Measurements from ENCODE around the gene NUAK2.

Gene NUAK2

GRCh38 chr1:205343431-205344065 is 22.0 kb upstream of the NUAK2 start:
- TF ChIP-seq, protein P1, sequence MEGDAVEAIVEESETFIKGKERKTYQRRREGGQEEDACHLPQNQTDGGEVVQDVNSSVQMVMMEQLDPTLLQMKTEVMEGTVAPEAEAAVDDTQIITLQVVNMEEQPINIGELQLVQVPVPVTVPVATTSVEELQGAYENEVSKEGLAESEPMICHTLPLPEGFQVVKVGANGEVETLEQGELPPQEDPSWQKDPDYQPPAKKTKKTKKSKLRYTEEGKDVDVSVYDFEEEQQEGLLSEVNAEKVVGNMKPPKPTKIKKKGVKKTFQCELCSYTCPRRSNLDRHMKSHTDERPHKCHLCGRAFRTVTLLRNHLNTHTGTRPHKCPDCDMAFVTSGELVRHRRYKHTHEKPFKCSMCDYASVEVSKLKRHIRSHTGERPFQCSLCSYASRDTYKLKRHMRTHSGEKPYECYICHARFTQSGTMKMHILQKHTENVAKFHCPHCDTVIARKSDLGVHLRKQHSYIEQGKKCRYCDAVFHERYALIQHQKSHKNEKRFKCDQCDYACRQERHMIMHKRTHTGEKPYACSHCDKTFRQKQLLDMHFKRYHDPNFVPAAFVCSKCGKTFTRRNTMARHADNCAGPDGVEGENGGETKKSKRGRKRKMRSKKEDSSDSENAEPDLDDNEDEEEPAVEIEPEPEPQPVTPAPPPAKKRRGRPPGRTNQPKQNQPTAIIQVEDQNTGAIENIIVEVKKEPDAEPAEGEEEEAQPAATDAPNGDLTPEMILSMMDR (IDR thresholded peaks at IDR 0.05): no peak
- no peaks in the 10 kb centered on the region for H3K9me3 ChIP-seq (ENCODE audit: control insufficient read depth, low read length)
- no peak overlapping the region for H3K4me3 ChIP-seq (ENCODE audit: low read depth, low read length)
- no peak overlapping the region for H3K9ac ChIP-seq
- no peaks in the 10 kb centered on the region for H3K36me3 ChIP-seq (ENCODE audit: control insufficient read depth, insufficient read depth, low read length)
- no peaks in the 10 kb centered on the region for H3K79me2 ChIP-seq
- peak overlapping the region; percentile 74 for H2AFZ ChIP-seq
- H3K4me2 ChIP-seq (ENCODE audit: low read length): peak overlapping the region; percentile 76
- H3K27ac ChIP-seq: no peak overlapping the region
- H3K27me3 ChIP-seq (ENCODE audit: control insufficient read depth, insufficient read depth, low read length): no peaks in the 10 kb centered on the region
- H3K4me1 ChIP-seq: peaks cover 2% of the 10 kb centered on the region

DNA sequence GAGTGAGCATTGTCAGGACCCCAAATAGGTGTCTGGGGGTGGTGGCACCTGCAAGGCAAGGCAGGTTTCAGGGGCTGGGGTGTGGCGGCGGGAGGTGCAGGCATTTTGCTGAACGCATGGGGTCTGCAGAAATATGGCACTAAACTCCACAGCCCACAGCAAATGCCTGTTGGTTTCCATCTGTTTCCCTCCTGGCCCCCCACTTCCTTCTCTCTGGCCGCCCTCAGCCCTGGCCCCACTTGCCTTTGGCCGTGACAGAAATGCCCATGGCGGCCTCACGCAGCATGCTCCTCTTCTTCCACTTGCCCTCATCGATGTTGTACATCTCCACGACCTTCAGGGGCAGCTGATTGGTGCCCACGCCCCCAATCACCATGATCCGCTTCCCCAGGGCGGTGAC is 21.4 kb upstream of the NUAK2 start:
- no peaks in the 10 kb centered on the region for H3K36me3 ChIP-seq (ENCODE audit: control insufficient read depth, insufficient read depth, low read length)
- H3K27me3 ChIP-seq (ENCODE audit: control insufficient read depth, insufficient read depth, low read length): no peaks in the 10 kb centered on the region
- TF ChIP-seq, protein P1 (IDR thresholded peaks at IDR 0.05): no peak

GRCh38 chr1:205340676-205341075 is 19.1 kb upstream of the NUAK2 start:
- Histone ChIP-seq H3K4me1 (peaks cover 2% of the 10 kb centered on the region), H3K4me3 (ENCODE audit: low read depth, low read length) (no peak overlapping the region), H3K79me2 (no peaks in the 10 kb centered on the region), H3K9ac (no peak overlapping the region), H3K9me3 (ENCODE audit: control insufficient read depth, low read length) (no peaks in the 10 kb centered on the region), H3K27me3 (ENCODE audit: control insufficient read depth, insufficient read depth, low read length) (no peaks in the 10 kb centered on the region), H3K36me3 (ENCODE audit: control insufficient read depth, insufficient read depth, low read length) (no peaks in the 10 kb centered on the region), H2AFZ (no peak overlapping the region), H3K27ac (no peak overlapping the region), H3K4me2 (ENCODE audit: low read length) (no peak overlapping the region)
- TF ChIP-seq, protein P1 (IDR thresholded peaks at IDR 0.05): no peak

More for the DNA sequence above, 21.4 kb upstream of the NUAK2 start:
- H3K9ac ChIP-seq: no peak overlapping the region
- H3K4me1 ChIP-seq: peaks cover 2% of the 10 kb centered on the region
- H3K9me3 ChIP-seq (ENCODE audit: control insufficient read depth, low read length): no peaks in the 10 kb centered on the region
- no peak overlapping the region for H2AFZ ChIP-seq
- H3K27ac ChIP-seq: no peak overlapping the region
- H3K4me3 ChIP-seq (ENCODE audit: low read depth, low read length): no peak overlapping the region
- no peaks in the 10 kb centered on the region for H3K79me2 ChIP-seq
- no peak overlapping the region for H3K4me2 ChIP-seq (ENCODE audit: low read length)

GRCh38 chr1:205339717-205340116 is 18.2 kb upstream of the NUAK2 start:
- Histone ChIP-seq H3K4me3 (ENCODE audit: low read depth, low read length) (no peak overlapping the region), H3K9ac (no peak overlapping the region), H3K4me2 (ENCODE audit: low read length) (no peak overlapping the region), H2AFZ (no peak overlapping the region), H3K27me3 (ENCODE audit: control insufficient read depth, insufficient read depth, low read length) (no peaks in the 10 kb centered on the region), H3K9me3 (ENCODE audit: control insufficient read depth, low read length) (no peaks in the 10 kb centered on the region), H3K27ac (no peak overlapping the region), H3K36me3 (ENCODE audit: control insufficient read depth, insufficient read depth, low read length) (no peaks in the 10 kb centered on the region), H3K4me1 (peaks cover 2% of the 10 kb centered on the region), H3K79me2 (no peaks in the 10 kb centered on the region)
- TF ChIP-seq, protein P1 (IDR thresholded peaks at IDR 0.05): no peak

DNA sequence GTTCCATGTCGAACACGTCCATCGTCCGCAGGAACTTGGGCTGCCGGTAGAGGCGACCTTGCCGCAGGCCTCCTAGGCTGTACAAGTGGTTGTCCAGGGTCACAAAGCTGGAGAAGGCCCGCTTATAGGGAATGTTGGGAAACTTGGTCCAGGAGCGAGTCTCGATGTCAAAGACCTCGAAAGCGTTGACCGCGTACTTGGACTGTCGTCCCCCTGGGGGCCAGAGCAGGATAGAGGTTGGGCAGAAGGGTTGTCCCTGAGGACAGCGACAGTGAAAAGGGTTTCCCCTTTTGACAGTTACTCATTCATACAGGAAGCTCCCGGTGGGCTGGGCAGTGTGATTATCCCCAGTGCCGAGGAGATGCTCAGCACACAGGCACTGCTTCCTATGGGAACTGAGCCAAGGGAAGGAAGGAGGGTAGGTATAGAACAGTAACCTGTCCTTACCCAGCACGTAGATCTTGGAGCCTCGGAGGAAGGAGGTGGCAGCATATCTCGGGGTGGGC is 17.7 kb upstream of the NUAK2 start:
- Histone ChIP-seq H3K4me1 (peaks cover under 1% of the 10 kb centered on the region), H3K9me3 (ENCODE audit: control insufficient read depth, low read length) (no peaks in the 10 kb centered on the region), H3K27me3 (ENCODE audit: control insufficient read depth, insufficient read depth, low read length) (no peaks in the 10 kb centered on the region), H3K36me3 (ENCODE audit: control insufficient read depth, insufficient read depth, low read length) (no peaks in the 10 kb centered on the region), H3K79me2 (no peaks in the 10 kb centered on the region), H3K4me3 (ENCODE audit: low read depth, low read length) (no peak overlapping the region), H3K9ac (no peak overlapping the region), H3K4me2 (ENCODE audit: low read length) (no peak overlapping the region), H3K27ac (no peak overlapping the region), H2AFZ (no peak overlapping the region)
- TF ChIP-seq, protein P1 (IDR thresholded peaks at IDR 0.05): no peak

Measured in parathyroid adenoma (tissue), 2 donors.